Activated CD4-positive, alpha-beta T cell treated with anti-CD3 and anti-CD28 coated beads, Interleukin-2, amount 10 ng/mL, durations not matched to agents 7 days and 5 days (primary cell): Measurements from ENCODE around the gene PPME1. TPM values are rescaled to one million over a fixed set of nuclear protein-coding genes. Genes with fewer than 3 reads are reported as not detected.

Experiments
- CTCF ChIA-PET: fragments of 350-600 bp; sonication (Branson Sonifier 250); formaldehyde crosslinking; loops from one replicate; lab custom pipeline; 2021; ENCODE audit warnings: antibody characterized with exemption; lab: Charles Lee
- POLR2A ChIA-PET: fragments of 350-600 bp; sonication (Branson Sonifier 250); formaldehyde crosslinking; loops from one replicate; lab custom pipeline; 2021; ENCODE audit warnings: antibody characterized with exemption; lab: Charles Lee
- DNase-seq: peaks from one replicate; pipeline ENCODE4 v3.0.0-alpha.2; 2020
- H3K27ac Mint-ChIP-seq: one replicate; pipeline ENCODE4 v1.8.0; 2021; ENCODE audit warnings: mild to moderate bottlenecking, moderate library complexity, mixed read lengths
- H3K27me3 Mint-ChIP-seq: one replicate; pipeline ENCODE4 v1.8.0; 2021; ENCODE audit warnings: mixed read lengths
- H3K36me3 Mint-ChIP-seq: one replicate; pipeline ENCODE4 v1.8.0; 2021; ENCODE audit warnings: low read depth, mixed read lengths
- H3K4me1 Mint-ChIP-seq: one replicate; pipeline ENCODE4 v1.8.0; 2021; ENCODE audit warnings: mixed read lengths
- H3K4me3 Mint-ChIP-seq: one replicate; pipeline ENCODE4 v1.8.0; 2021; ENCODE audit warnings: mild to moderate bottlenecking, moderate library complexity, mixed read lengths
- H3K9me3 Mint-ChIP-seq: one replicate; pipeline ENCODE4 v1.8.0; 2021; ENCODE audit warnings: mixed read lengths
- total RNA-seq, 2 experiments: library from RNA; stranded (reverse); gene quantifications; one replicate each; pipeline ENCODE4 v1.2.3, GENCODE V29; 2021

The PPME1 gene
- total RNA-seq, 2 experiments from 2014 or later, result 21.3 to 25.9 TPM

- ChIA-PET POLR2A (no interaction called here), CTCF (no interaction called here)
- no peaks in the 10 kb centered on the region for H3K27me3 Mint-ChIP-seq
- H3K4me1 Mint-ChIP-seq, result no peaks in the 10 kb centered on the region
- no peak for DNase-seq
- no peak overlapping the region for H3K27ac Mint-ChIP-seq
- H3K36me3 Mint-ChIP-seq, result peaks cover 20% of the 10 kb centered on the region
- no peaks in the 10 kb centered on the region for H3K9me3 Mint-ChIP-seq
- no peak overlapping the region for H3K4me3 Mint-ChIP-seq
Observed at GRCh38 chr11:74141241-74141695, 29.8 kb upstream of the PPME1 start.

DNA sequence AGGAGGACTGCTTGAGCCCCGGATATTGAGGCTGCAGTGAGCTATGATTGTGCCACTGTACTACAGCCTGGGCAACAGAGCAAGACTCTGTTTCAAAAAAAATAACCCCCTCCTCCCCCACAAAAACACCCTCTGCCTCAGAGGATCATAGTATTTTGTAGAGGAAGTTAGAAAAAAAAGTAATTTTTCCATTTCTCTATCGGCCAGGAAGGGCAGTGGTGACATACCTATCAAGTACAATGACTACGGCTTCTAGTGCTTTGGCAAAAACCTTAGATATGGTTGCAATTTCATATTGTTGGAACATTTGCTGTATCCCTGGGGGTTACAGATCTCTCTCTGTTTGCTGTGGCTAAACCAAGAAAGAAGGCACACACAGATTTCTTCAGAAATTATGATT is 29.2 kb upstream of the PPME1 start:
- POLR2A ChIA-PET, result no interaction called here
- no peaks in the 10 kb centered on the region for H3K4me1 Mint-ChIP-seq
- CTCF ChIA-PET, result no interaction called here
- H3K27ac Mint-ChIP-seq, result no peak overlapping the region
- H3K36me3 Mint-ChIP-seq, result peaks cover 19% of the 10 kb centered on the region
- no peak overlapping the region for H3K4me3 Mint-ChIP-seq
- no peak for DNase-seq
- no peaks in the 10 kb centered on the region for H3K27me3 Mint-ChIP-seq
- H3K9me3 Mint-ChIP-seq, result no peaks in the 10 kb centered on the region

DNA sequence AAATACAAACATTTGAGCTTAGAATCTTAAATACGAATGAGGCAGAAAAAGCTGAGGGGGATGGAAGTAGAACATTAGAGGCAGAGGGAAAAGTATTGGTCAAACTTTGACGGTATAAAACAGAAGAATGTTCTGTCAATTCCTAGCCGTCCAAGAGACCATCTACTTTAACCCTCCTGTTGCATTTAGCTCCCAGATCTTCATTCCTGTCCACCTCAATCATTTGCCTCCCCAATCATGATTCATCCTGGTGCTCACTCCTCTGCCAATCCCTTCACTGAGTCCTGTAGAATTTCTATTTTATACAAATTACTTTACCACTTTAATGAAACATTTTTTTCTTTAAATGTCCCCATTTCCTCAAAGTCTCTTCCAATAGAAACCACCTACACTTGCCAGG is 28.5 kb upstream of the PPME1 start:
- ChIA-PET CTCF (no interaction called here), POLR2A (no interaction called here)
- Mint-ChIP-seq H3K27ac (no peak overlapping the region), H3K4me1 (no peaks in the 10 kb centered on the region), H3K9me3 (no peaks in the 10 kb centered on the region), H3K27me3 (no peaks in the 10 kb centered on the region), H3K4me3 (no peak overlapping the region), H3K36me3 (peaks cover 17% of the 10 kb centered on the region)
- DNase-seq, result no peak

GRCh38 chr11:74144592-74144991 is 26.5 kb upstream of the PPME1 start:
- H3K9me3 Mint-ChIP-seq, result no peaks in the 10 kb centered on the region

GRCh38 chr11:74147199-74147929 is 23.7 kb upstream of the PPME1 start:
- Mint-ChIP-seq H3K4me1 (peaks cover 2% of the 10 kb centered on the region), H3K9me3 (no peaks in the 10 kb centered on the region), H3K36me3 (peaks cover 11% of the 10 kb centered on the region), H3K4me3 (no peak overlapping the region), H3K27ac (no peak overlapping the region), H3K27me3 (no peaks in the 10 kb centered on the region)
- DNase-seq, result no peak
- ChIA-PET POLR2A (no interaction called here), CTCF (interaction anchor here (0.9 to 1.4 kb wide), 2 partner anchors 10 to 260 kb away, joined by 3 read pairs; no protein-coding TSS in a partner anchor)

More at GRCh38 chr11:74144592-74144991, 26.5 kb upstream of the PPME1 start:
- Mint-ChIP-seq H3K27me3 (no peaks in the 10 kb centered on the region), H3K36me3 (peaks cover 6% of the 10 kb centered on the region), H3K4me1 (peaks cover 2% of the 10 kb centered on the region), H3K27ac (no peak overlapping the region), H3K4me3 (no peak overlapping the region)
- ChIA-PET POLR2A (no interaction called here), CTCF (interaction anchor here (0.6 to 1.3 kb wide), 3 partner anchors 9 to 146 kb away, joined by 3 to 5 read pairs (median 3); no protein-coding TSS in a partner anchor)
- no peak for DNase-seq

- H3K4me3 Mint-ChIP-seq, result no peak overlapping the region
- H3K36me3 Mint-ChIP-seq, result peaks cover 23% of the 10 kb centered on the region
- POLR2A ChIA-PET, result no interaction called here
Observed at GRCh38 chr11:74153224-74153623, 17.9 kb upstream of the PPME1 start.

DNA sequence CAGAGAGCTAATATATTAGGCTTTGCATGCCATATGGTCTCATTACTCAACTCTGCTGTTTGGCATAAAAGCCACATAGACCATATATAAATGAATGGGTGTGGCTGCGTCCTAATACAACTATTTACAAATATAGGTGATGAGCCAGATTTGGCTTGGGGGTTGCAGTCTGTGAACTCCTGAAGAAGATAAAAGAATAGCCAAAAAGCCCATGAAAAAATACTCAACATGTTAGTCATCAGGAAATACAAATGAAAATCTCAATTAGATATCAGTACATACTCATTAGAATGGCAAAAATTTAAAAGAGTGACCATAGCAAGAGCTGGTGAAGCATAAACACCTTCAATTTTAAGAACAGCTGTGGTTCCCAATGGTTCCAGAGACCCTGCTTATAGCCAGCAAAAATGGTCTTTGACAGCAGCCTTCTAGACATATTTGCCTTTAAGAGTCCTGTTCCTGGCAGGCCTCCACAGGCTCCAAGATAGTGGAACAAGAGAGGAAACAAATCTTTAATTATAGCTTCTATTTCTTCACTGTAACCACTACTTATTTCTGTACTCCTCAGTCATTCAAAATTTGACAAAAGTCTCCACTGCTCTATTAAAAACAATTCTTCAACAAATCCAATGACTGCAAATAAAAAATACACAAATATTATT is 16.3 kb upstream of the PPME1 start:
- ChIA-PET POLR2A (no interaction called here), CTCF (no interaction called here)
- H3K4me1 Mint-ChIP-seq, result no peaks in the 10 kb centered on the region
- peaks cover 26% of the 10 kb centered on the region for H3K36me3 Mint-ChIP-seq
- H3K4me3 Mint-ChIP-seq, result no peak overlapping the region
- DNase-seq, result no peak
- H3K27me3 Mint-ChIP-seq, result no peaks in the 10 kb centered on the region
- no peak overlapping the region for H3K27ac Mint-ChIP-seq
- H3K9me3 Mint-ChIP-seq, result no peaks in the 10 kb centered on the region

More at GRCh38 chr11:74153224-74153623, 17.9 kb upstream of the PPME1 start:
- Mint-ChIP-seq H3K4me1 (peaks cover 2% of the 10 kb centered on the region), H3K9me3 (no peaks in the 10 kb centered on the region), H3K27me3 (no peaks in the 10 kb centered on the region), H3K27ac (no peak overlapping the region)
- DNase-seq, result no peak
- CTCF ChIA-PET, result interaction anchor here (0.7 kb wide), 1 partner anchor 490 kb away, joined by 3 read pairs; no protein-coding TSS in a partner anchor

DNA sequence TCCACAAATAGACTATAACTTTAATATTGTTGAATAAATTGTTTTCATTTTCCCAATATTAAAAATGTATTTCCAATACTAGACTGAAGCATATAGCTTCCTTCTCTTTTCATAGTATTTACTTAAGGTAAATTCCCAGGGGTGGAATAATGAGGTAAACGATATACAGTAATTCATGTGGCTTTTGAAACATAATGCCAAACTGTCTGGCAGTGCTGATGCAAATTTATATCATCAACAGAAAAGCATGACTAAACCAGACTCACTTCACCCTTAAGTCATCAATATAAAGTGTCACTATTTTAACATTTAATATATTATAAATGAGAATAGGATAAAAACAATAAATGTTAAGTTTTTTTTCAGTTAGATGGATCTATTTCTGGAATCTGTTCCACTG is 13.9 kb upstream of the PPME1 start:
- Mint-ChIP-seq H3K36me3 (peaks cover 33% of the 10 kb centered on the region), H3K27me3 (no peaks in the 10 kb centered on the region), H3K9me3 (no peaks in the 10 kb centered on the region), H3K4me3 (no peak overlapping the region), H3K27ac (no peak overlapping the region), H3K4me1 (no peaks in the 10 kb centered on the region)
- CTCF ChIA-PET, result interaction anchor here (1.2 kb wide), 1 partner anchor 90 kb away, joined by 3 read pairs; no protein-coding TSS in a partner anchor
- no peak for DNase-seq
- POLR2A ChIA-PET, result no interaction called here

DNA sequence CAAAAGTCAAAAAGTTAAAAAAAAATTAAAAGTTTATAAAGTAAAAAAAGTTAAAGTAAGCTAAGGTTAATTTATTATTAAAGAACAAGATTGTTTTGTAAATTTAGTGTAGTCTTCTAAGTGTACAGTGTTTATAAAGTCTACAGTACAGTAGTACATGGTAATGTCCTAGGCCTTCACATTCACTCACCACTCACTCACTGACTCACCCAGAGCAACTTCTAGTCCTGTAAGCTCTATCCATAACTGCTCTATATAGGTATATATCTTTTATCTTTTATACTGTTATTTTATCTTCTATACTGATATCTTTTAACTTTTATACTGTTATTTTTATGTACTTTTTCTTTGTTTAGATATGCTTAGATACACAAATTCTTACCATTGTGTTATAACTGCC is 11.4 kb upstream of the PPME1 start:
- Mint-ChIP-seq H3K9me3 (no peaks in the 10 kb centered on the region), H3K36me3 (peaks cover 34% of the 10 kb centered on the region), H3K4me3 (no peak overlapping the region), H3K4me1 (peaks cover 3% of the 10 kb centered on the region), H3K27me3 (no peaks in the 10 kb centered on the region), H3K27ac (no peak overlapping the region)
- ChIA-PET POLR2A (no interaction called here), CTCF (interaction anchor here (0.8 kb wide), 1 partner anchor 15 kb away, joined by 3 read pairs; no protein-coding TSS in a partner anchor)
- DNase-seq, result no peak

- Mint-ChIP-seq H3K4me3 (no peak overlapping the region), H3K36me3 (peaks cover 41% of the 10 kb centered on the region), H3K4me1 (peaks cover 3% of the 10 kb centered on the region), H3K27me3 (no peaks in the 10 kb centered on the region), H3K27ac (no peak overlapping the region), H3K9me3 (no peaks in the 10 kb centered on the region)
- CTCF ChIA-PET, result no interaction called here
- POLR2A ChIA-PET, result no interaction called here
- DNase-seq, result no peak
Observed at GRCh38 chr11:74162681-74163467, 8.2 kb upstream of the PPME1 start.

DNA sequence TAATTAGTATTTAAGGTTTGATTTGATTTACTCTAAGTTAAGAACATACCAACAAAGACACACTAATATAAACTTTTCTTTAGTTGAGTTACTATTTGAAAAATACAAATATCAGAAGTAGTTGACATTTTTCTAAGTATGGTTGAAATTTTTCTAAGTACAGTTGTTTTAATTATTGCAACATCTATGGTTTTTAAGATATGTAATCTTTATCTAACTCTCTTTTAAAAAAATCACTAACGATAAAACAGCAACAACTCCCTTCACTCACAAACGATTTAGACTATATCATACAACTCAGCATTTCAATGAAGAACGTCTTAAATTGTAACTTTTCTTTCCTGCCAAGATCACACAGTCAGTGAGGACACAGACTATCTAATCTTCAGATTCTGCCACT is 2.3 kb upstream of the PPME1 start:
- Mint-ChIP-seq H3K4me1 (peaks cover 12% of the 10 kb centered on the region), H3K4me3 (no peak overlapping the region), H3K27me3 (no peaks in the 10 kb centered on the region), H3K9me3 (no peaks in the 10 kb centered on the region), H3K27ac (no peak overlapping the region), H3K36me3 (peaks cover 26% of the 10 kb centered on the region)
- no peak for DNase-seq
- ChIA-PET POLR2A (no interaction called here), CTCF (no interaction called here)

DNA sequence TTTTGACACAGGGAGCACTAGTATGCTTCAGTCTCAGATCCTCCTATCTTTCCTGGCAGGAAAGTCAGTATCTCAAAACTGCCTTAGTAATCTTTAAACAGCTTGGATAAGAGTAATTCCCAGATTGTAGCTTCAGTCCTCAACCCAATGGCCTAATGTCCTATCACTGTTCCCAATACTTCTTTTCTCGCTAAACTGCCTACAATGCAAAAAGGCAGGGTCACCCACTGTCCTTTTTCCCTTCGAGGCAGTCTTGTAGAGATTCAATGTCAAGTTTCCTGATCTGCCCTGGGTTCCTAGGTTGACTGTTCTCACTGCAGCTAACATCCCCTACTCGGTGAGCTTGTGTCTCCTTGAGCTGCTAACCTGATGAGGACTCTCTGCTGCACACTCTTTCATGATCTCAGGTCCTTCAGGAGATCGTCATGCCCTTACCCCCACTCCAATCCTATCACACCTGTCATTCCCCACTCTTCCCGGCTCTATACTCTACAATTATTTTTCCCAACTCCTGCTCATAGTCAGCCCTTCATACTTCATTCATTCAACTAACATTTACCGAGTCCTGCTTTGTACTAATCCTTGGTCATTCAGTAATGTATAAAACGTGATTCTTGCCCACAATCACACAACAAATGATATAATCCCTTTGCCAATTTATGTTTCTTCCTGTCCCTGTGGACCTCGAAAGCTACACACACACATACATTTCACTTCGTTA is 1.2 kb upstream of the PPME1 start:
- POLR2A ChIA-PET, result interaction anchor here (0.6 kb wide), 1 partner anchor 323 kb away, joined by 4 read pairs; no protein-coding TSS in a partner anchor
- no peak overlapping the region for H3K4me3 Mint-ChIP-seq
- H3K27me3 Mint-ChIP-seq, result no peaks in the 10 kb centered on the region
- H3K9me3 Mint-ChIP-seq, result no peaks in the 10 kb centered on the region
- H3K27ac Mint-ChIP-seq, result no peak overlapping the region
- peaks cover 18% of the 10 kb centered on the region for H3K4me1 Mint-ChIP-seq
- CTCF ChIA-PET, result no interaction called here
- DNase-seq, result no peak
- peaks cover 21% of the 10 kb centered on the region for H3K36me3 Mint-ChIP-seq
